ENCODE data around the gene LBHD2.
"Not testable (repeated sequence)": the region's sequence is repeated elsewhere in the genome, so short reads cannot be mapped to it uniquely, and the experiment has no call there.

LBHD2 gene

DNA sequence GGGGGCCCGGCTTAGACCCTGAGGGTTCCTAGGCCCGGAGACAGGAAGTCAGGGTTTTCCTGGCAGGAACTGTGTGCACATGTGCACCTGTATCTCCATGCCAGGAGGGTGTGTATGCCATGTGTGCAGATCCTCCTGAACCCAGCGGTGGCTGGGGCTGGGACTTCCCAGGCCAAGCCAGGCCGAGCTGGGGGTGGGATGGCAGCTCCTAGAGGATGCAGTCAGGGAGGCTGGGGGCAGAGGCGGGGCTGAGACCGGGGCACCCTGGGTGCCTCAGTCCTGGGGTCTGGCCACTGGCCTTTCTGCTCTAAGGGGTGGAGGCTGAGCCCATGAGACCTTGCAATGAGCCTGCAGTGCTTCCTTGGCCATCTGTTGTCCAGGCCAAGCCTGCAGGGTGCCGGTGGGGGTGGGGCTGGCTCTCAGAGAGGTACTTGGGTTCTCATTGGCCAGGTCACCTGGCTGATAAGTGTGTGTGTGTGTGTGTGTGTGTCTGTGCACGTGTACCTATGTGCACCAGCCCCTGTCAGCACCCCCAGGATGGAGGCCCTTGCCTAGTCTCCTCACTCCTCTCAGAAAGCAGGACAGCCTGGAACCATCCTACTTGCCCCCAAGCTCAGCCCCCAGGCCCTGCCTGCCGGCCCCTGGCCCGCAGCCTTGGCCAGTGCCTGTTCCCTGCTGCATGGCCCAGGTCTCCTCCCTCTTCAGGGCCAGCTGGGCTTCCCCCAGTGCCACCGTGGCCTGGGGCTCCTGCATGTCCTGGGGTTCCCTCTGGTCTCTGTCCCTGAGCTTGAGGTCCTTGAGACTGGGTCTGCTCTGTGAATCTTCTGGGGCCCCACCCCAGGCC, 28.6 kb downstream of the LBHD2 start:
- TF ChIP-seq, protein P1, sequence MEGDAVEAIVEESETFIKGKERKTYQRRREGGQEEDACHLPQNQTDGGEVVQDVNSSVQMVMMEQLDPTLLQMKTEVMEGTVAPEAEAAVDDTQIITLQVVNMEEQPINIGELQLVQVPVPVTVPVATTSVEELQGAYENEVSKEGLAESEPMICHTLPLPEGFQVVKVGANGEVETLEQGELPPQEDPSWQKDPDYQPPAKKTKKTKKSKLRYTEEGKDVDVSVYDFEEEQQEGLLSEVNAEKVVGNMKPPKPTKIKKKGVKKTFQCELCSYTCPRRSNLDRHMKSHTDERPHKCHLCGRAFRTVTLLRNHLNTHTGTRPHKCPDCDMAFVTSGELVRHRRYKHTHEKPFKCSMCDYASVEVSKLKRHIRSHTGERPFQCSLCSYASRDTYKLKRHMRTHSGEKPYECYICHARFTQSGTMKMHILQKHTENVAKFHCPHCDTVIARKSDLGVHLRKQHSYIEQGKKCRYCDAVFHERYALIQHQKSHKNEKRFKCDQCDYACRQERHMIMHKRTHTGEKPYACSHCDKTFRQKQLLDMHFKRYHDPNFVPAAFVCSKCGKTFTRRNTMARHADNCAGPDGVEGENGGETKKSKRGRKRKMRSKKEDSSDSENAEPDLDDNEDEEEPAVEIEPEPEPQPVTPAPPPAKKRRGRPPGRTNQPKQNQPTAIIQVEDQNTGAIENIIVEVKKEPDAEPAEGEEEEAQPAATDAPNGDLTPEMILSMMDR (IDR thresholded peaks at IDR 0.05; ENCODE audit: control insufficient read depth, extremely low read depth, insufficient read depth): no peak
- H3K4me3 ChIP-seq (ENCODE audit: low read depth, low read length): no peak overlapping the region
- no peak for DNase-seq (ENCODE audit: low read depth)

DNA sequence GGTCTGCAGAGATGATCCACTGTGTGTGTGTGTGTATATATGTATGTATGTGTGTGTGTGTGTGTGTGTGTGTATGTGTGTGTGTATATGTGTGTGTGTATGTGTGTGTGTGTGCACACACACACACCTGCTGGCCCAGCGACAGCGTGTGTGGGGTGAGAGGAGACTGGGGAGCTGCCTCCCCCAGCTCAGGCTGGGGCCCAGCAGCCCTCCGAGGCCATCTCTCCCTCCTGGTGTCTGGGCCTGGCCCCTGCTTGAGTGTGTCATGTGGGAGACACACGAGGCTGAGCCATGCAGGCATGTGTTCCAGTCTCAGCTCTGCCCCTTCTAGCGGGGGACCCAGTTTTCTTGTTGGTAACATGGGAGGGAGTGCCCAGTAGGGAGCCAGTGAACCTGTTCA, 29.3 kb downstream of the LBHD2 start:
- H3K4me3 ChIP-seq (ENCODE audit: low read depth, low read length): no peak overlapping the region
- TF ChIP-seq, protein P1 (IDR thresholded peaks at IDR 0.05; ENCODE audit: control insufficient read depth, extremely low read depth, insufficient read depth): no peak
- no peak for DNase-seq (ENCODE audit: low read depth)

DNA sequence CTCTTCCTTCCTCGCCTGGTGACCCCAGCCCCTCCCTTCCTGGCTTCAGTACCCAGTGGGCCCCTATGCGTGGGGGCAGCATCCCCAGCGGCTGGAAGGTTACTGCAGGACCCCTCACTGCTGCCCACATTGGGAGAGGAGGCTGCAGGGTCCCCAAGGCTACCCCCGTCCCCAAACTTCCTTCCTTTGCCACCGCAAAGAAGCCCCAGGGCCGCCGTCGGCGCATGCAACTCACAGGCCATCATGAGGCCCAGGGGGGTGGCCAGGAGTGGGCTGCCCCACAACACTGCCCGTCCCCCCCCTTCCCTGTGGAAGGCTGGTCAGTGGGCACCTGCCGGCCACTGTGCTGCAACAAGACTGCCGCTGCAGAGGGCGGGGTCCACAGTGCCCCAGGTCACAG, 29.8 kb downstream of the LBHD2 start:
- no peak for DNase-seq (ENCODE audit: low read depth)
- H3K4me3 ChIP-seq (ENCODE audit: low read depth, low read length): no peak overlapping the region
- TF ChIP-seq, protein P1 (IDR thresholded peaks at IDR 0.05; ENCODE audit: control insufficient read depth, extremely low read depth, insufficient read depth): no peak

DNA sequence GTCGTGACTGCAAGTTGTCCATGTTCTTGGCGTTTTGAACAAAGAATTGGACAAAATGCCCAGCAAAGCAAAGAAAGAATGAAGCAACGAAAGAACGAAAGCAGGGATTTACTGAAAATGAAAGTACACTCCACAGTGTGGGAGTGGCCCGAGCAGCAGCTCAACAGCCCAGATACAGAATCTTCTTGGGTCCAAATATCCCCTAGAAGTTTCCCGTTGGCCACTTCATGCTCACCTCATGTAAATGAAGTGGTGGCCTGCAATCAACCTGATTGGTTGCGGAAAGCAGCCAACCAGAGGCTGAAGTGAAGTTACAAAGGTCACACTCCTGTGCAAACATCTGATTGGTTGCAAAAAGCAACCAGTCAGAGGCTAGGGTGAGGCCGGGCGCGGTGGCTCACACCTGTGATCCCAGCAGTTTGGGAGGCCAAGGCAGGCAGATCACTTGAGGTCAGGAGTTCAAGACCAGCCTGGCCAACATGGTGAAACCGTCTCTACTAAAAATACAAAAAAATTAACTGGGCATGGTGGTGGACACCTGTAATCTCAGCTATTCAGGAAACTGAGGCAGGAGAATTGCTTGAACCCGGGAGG, 31.2 kb downstream of the LBHD2 start:
- not testable (repeated sequence) for H3K4me3 ChIP-seq (ENCODE audit: low read depth, low read length); DNase-seq (ENCODE audit: low read depth)

DNA sequence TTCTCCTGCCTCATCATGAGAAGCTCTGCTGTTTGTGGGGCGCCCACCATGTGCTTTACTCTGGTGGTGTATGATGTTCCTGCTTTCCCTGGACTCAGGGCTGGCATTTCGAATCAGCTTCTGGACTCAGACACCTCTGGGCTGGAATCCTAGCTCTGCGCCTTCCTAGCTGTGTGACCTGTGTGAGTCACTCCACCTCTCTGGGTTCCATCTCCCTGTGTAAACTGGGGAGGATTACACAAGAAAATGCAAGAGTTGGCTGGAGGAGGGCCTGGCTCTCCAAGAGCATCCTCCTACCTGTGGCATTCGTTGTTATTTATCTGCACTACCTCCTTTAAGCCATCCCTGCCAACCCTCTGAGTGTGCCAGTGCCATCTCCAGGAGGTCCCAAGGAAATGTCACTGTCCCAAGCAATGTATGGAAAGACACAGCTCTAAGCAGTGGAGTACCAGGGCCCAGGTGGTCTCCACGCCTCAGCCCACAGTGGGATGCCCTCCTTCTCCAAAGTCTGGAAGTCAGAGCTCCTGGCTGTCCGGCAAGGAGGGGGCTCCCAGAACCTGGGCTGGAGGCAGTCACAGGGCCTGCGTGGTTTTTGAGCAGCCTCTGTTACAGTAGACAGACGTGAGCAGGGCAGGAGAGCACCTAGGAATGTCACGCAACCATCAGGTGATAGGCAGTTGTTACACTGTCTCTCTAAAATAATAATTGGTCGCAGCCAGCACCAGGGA, 32.0 kb downstream of the LBHD2 start:
- DNase-seq (ENCODE audit: low read depth): no peak
- no peak overlapping the region for H3K4me3 ChIP-seq (ENCODE audit: low read depth, low read length)
- TF ChIP-seq, protein P1 (IDR thresholded peaks at IDR 0.05; ENCODE audit: control insufficient read depth, extremely low read depth, insufficient read depth): no peak

DNA sequence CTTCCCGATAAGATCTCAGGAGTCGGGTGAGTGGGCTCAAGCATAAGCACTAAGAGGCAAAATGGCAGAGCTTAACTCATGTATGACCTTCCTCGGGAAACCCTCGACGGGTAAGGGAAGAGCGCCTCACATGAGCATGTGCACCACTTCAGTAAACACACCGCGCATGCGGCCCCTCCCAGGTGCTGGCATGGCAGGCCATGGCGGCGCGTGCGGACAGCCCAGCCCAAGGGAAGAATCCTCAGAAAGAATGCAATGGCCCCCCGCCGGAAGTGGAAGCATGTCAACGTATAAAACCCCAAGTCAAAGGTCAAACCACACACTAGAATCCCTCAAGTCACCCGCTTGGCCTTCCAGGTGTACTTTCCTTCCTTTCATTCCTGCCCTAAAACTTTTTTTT, 32.6 kb downstream of the LBHD2 start:
- DNase-seq (ENCODE audit: low read depth): no peak

DNA sequence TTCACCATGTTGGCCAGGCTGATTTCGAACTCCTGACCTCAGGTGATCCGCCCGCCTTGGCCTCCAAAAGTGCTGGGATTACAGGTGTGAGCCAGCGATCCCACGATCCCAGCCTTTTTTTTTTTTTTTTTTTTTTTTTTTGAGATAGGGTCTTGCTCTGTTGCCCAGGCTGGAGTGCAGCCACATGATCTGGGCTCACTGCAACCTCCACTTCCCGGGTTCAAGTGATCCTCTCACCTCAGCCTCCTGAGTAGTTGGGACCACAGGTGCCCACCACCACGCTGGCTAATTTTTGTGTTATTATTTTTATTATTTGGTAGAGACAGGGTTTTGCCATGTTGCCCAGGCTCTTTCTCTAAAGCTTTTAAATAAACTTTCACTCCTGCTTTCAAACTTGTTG, 33.5 kb downstream of the LBHD2 start:
- DNase-seq (ENCODE audit: low read depth); H3K4me3 ChIP-seq (ENCODE audit: low read depth, low read length): not testable (repeated sequence)

More for the DNA sequence above, 32.6 kb downstream of the LBHD2 start:
- no peak overlapping the region for H3K4me3 ChIP-seq (ENCODE audit: low read depth, low read length)
- TF ChIP-seq, protein P1 (IDR thresholded peaks at IDR 0.05; ENCODE audit: control insufficient read depth, extremely low read depth, insufficient read depth): no peak

Measured in LNCaP clone FGC (cell line).